ENCODE results near the gene LHFPL6.
A peak's percentile ranks its signal among the peaks of the same experiment; 100 is the strongest.

LHFPL6 gene

DNA sequence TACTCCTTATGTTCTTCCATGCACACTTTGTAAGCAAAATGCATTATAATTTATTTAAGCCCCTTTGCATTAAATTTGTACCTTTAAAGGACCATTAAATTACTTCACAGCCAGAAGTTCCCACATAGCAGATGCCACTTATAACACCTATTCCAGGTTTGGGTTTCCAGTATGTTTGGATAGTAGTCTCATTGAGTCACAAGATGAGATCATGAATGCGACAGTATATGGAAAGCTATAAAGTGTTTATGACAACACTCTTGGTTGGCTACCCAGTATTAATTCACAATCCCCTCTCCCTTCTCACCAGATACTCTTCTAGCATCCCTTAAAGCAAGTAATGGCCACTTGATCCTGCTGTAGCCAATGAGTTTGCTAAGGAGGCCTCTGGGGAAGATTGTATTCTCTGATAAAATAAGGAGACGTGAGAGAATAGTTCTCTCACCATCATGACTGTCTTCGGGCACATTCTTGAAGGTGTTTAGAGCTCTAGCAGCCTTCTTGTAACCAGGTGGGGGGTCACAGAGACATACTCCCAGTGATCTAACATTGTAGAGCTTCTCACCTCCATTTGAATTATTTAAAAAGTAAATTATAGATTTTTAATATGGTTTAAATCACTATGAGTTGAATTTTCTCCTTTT lies 2.8 kb upstream of the LHFPL6 start:
- Histone ChIP-seq H3K9me3 (replicated peaks in 1 of 2; ENCODE audit: control insufficient read depth in 2 of 2, insufficient read depth in 1 of 2, low read depth in 1 of 2, low read length in 2 of 2) (no peaks in the 10 kb centered on the region), H2AFZ (ENCODE audit: low read length) (no peak overlapping the region), H2AK5ac (ENCODE audit: low read depth, low read length) (no peak overlapping the region), H3K4ac (ENCODE audit: low read length) (no peak overlapping the region), H3K4me3 (ENCODE audit: low read length in 2 of 2) (no peak overlapping the region), H3K14ac (ENCODE audit: low read length) (no peak overlapping the region), H4K91ac (ENCODE audit: low read depth, low read length, poor library complexity) (no peak overlapping the region), H3K9ac (ENCODE audit: low read depth, low read length, poor library complexity) (no peak overlapping the region), H3K18ac (ENCODE audit: low read length) (no peak overlapping the region), H2BK12ac (ENCODE audit: low read length) (no peak overlapping the region), H3K27me3 (ENCODE audit: control insufficient read depth in 3 of 3, insufficient read depth in 3 of 3, low read depth in 1 of 3, low read length in 3 of 3) (no peaks in the 10 kb centered on the region), H4K8ac (ENCODE audit: low read depth, low read length) (no peak overlapping the region), H3K4me1 (ENCODE audit: control insufficient read depth in 2 of 2, insufficient read depth in 1 of 2, low read depth in 1 of 2, low read length in 2 of 2) (peaks cover 6 to 13% of the 10 kb centered on the region in 2 donors), H3K27ac (replicated peaks; ENCODE audit: low read length) (no peak overlapping the region), H3K4me2 (ENCODE audit: insufficient read depth, low read length, poor library complexity, severe bottlenecking) (no peak overlapping the region), H2BK5ac (ENCODE audit: low read length) (no peak overlapping the region), H2BK15ac (ENCODE audit: low read length) (no peak overlapping the region), H3K23ac (ENCODE audit: low read depth, low read length, poor library complexity) (no peak overlapping the region), H3K79me1 (ENCODE audit: low read depth, low read length) (no peaks in the 10 kb centered on the region), H3K36me3 (replicated peaks in 1 of 2; ENCODE audit: control insufficient read depth in 2 of 2, insufficient read depth in 2 of 2, low read length in 2 of 2) (peaks cover 0 to 4% of the 10 kb centered on the region in 2 donors), H2BK120ac (ENCODE audit: low read depth, low read length) (no peak overlapping the region)
- no CpG with 5 or more reads among the region's 3 CpGs for WGBS, 2 donors (ENCODE audit: extremely low coverage in 2 of 2, insufficient read length in 2 of 2, insufficient replicate concordance in 1 of 2)
- DNase-seq (ENCODE audit: low spot score), result no peak

DNA sequence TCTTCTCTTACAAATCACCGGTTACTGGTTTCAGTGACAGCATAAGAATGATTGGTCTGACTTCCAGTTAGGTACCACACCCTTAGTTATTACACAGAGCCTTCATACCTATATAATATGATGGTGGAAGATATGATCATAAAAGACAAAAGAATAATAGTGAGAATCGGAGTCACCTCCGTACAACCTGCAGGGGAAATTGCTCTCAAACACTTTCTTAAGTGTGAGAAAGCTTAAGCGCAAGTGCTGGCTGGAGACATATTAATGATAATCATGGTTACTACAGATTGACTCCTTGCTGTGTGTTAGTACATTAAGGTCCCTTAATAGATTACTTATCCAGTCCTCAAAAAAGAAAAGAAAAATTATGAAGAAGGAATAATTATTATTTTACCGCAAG lies 1.8 kb upstream of the LHFPL6 start:
- no CpG with 5 or more reads among the region's 5 CpGs for WGBS, 2 donors (ENCODE audit: extremely low coverage in 2 of 2, insufficient read length in 2 of 2, insufficient replicate concordance in 1 of 2)
- H3K14ac ChIP-seq (ENCODE audit: low read length), result no peak overlapping the region
- no peak overlapping the region for H2BK12ac ChIP-seq (ENCODE audit: low read length)

DNA sequence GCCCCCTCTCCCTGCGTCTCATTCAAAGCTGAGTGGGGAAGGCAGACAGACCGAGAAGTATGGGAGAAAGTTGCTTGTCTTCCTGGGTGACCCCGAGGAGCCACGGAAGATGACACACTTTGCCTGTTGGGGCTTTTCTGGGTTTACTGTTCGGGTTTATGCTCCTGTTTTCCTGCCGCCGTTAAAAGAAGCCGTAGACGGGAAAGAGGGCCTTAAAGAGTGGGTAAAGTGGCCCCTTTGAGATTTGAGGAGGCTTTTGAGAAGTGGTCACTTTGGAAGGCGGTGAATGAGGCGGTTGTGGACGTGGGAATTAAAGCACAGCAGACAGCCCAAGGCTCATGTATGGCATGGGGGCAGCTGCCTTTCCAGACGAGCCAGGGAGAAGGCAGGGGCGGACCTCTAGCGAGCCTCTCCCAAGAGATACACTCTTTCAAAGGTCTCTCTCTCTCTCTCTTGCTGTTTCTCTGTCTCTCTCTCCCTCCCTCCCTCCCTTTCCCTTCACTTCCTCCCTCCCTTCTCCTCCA lies 493 bp upstream of the LHFPL6 start:
- H3K9ac ChIP-seq (ENCODE audit: low read depth, low read length, poor library complexity), result no peak overlapping the region
- no peak overlapping the region for H3K18ac ChIP-seq (ENCODE audit: low read length)
- H2BK15ac ChIP-seq (ENCODE audit: low read length), result peak overlapping the region; percentile 93
- H3K4me3 ChIP-seq (ENCODE audit: low read length in 2 of 2), result peak overlapping the region; percentile 94 to 99
- no peak overlapping the region for H4K8ac ChIP-seq (ENCODE audit: low read depth, low read length)
- H2BK120ac ChIP-seq (ENCODE audit: low read depth, low read length), result no peak overlapping the region
- peaks cover 0 to 27% of the 10 kb centered on the region in 2 donors for H3K36me3 ChIP-seq (replicated peaks in 1 of 2; ENCODE audit: control insufficient read depth in 2 of 2, insufficient read depth in 2 of 2, low read length in 2 of 2)
- H3K79me1 ChIP-seq (ENCODE audit: low read depth, low read length), result no peaks in the 10 kb centered on the region
- H3K27ac ChIP-seq (replicated peaks; ENCODE audit: low read length), result no peak overlapping the region
- H3K4me1 ChIP-seq (ENCODE audit: control insufficient read depth in 2 of 2, insufficient read depth in 1 of 2, low read depth in 1 of 2, low read length in 2 of 2), result peaks cover 6 to 14% of the 10 kb centered on the region in 2 donors
- peak overlapping the region; percentile 97 for H3K4me2 ChIP-seq (ENCODE audit: insufficient read depth, low read length, poor library complexity, severe bottlenecking)
- H3K27me3 ChIP-seq (ENCODE audit: control insufficient read depth in 3 of 3, insufficient read depth in 3 of 3, low read depth in 1 of 3, low read length in 3 of 3), result no peaks in the 10 kb centered on the region
- no CpG with 5 or more reads among the region's 15 CpGs for WGBS, 2 donors (ENCODE audit: extremely low coverage in 2 of 2, insufficient read length in 2 of 2, insufficient replicate concordance in 1 of 2)
- H3K14ac ChIP-seq (ENCODE audit: low read length), result no peak overlapping the region
- no peak for DNase-seq (ENCODE audit: low spot score)
- peak overlapping the region; percentile 93 for H2BK5ac ChIP-seq (ENCODE audit: low read length)
- H3K4ac ChIP-seq (ENCODE audit: low read length), result no peak overlapping the region
- no peaks in the 10 kb centered on the region for H3K9me3 ChIP-seq (replicated peaks in 1 of 2; ENCODE audit: control insufficient read depth in 2 of 2, insufficient read depth in 1 of 2, low read depth in 1 of 2, low read length in 2 of 2)
- H2AFZ ChIP-seq (ENCODE audit: low read length), result peak overlapping the region; percentile 97
- H4K91ac ChIP-seq (ENCODE audit: low read depth, low read length, poor library complexity), result no peak overlapping the region
- no peak overlapping the region for H2BK12ac ChIP-seq (ENCODE audit: low read length)
- no peak overlapping the region for H2AK5ac ChIP-seq (ENCODE audit: low read depth, low read length)
- no peak overlapping the region for H3K23ac ChIP-seq (ENCODE audit: low read depth, low read length, poor library complexity)

More for the DNA sequence above, 1.8 kb upstream of the LHFPL6 start:
- no peaks in the 10 kb centered on the region for H3K79me1 ChIP-seq (ENCODE audit: low read depth, low read length)
- no peak overlapping the region for H3K4me2 ChIP-seq (ENCODE audit: insufficient read depth, low read length, poor library complexity, severe bottlenecking)
- no peak overlapping the region for H3K4ac ChIP-seq (ENCODE audit: low read length)
- H3K9me3 ChIP-seq (replicated peaks in 1 of 2; ENCODE audit: control insufficient read depth in 2 of 2, insufficient read depth in 1 of 2, low read depth in 1 of 2, low read length in 2 of 2), result no peaks in the 10 kb centered on the region
- no peak overlapping the region for H3K9ac ChIP-seq (ENCODE audit: low read depth, low read length, poor library complexity)
- no peak overlapping the region for H4K8ac ChIP-seq (ENCODE audit: low read depth, low read length)
- DNase-seq (ENCODE audit: low spot score), result no peak
- no peak overlapping the region for H2BK120ac ChIP-seq (ENCODE audit: low read depth, low read length)
- no peak overlapping the region for H2BK15ac ChIP-seq (ENCODE audit: low read length)
- H2AFZ ChIP-seq (ENCODE audit: low read length), result no peak overlapping the region
- H3K36me3 ChIP-seq (replicated peaks in 1 of 2; ENCODE audit: control insufficient read depth in 2 of 2, insufficient read depth in 2 of 2, low read length in 2 of 2), result peaks cover 0 to 15% of the 10 kb centered on the region in 2 donors
- no peak overlapping the region for H3K4me3 ChIP-seq (ENCODE audit: low read length in 2 of 2)
- no peak overlapping the region for H4K91ac ChIP-seq (ENCODE audit: low read depth, low read length, poor library complexity)
- H3K27me3 ChIP-seq (ENCODE audit: control insufficient read depth in 3 of 3, insufficient read depth in 3 of 3, low read depth in 1 of 3, low read length in 3 of 3), result no peaks in the 10 kb centered on the region
- H2BK5ac ChIP-seq (ENCODE audit: low read length), result no peak overlapping the region
- no peak overlapping the region for H3K27ac ChIP-seq (replicated peaks; ENCODE audit: low read length)
- H2AK5ac ChIP-seq (ENCODE audit: low read depth, low read length), result no peak overlapping the region
- no peak overlapping the region for H3K23ac ChIP-seq (ENCODE audit: low read depth, low read length, poor library complexity)
- H3K18ac ChIP-seq (ENCODE audit: low read length), result no peak overlapping the region
- peaks cover 6 to 14% of the 10 kb centered on the region in 2 donors for H3K4me1 ChIP-seq (ENCODE audit: control insufficient read depth in 2 of 2, insufficient read depth in 1 of 2, low read depth in 1 of 2, low read length in 2 of 2)

DNA sequence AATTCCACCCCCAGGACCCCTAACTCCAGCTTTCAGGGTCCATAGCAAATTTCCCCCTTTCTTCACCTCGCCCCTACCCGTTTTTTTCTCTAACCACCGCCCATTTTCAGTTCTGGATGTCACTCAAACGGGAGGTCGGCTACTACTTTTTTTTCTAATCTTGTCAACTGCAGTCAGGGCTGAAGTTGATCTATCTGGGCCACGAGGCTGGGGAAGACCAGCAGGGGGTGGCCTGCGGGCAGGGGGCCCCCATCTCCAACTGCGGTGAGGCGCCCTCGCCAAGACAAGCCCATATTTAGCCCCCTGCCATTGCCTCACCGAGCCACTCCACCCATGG lies 748 bp downstream of the LHFPL6 start:
- no peak for DNase-seq (ENCODE audit: low spot score)
- H3K14ac ChIP-seq (ENCODE audit: low read length), result no peak overlapping the region
- H2AK5ac ChIP-seq (ENCODE audit: low read depth, low read length), result no peak overlapping the region
- no peak overlapping the region for H2BK12ac ChIP-seq (ENCODE audit: low read length)
- H2BK120ac ChIP-seq (ENCODE audit: low read depth, low read length), result no peak overlapping the region
- no peak overlapping the region for H3K27ac ChIP-seq (replicated peaks; ENCODE audit: low read length)
- peaks cover 0 to 40% of the 10 kb centered on the region in 2 donors for H3K36me3 ChIP-seq (replicated peaks in 1 of 2; ENCODE audit: control insufficient read depth in 2 of 2, insufficient read depth in 2 of 2, low read length in 2 of 2)
- no peaks in the 10 kb centered on the region for H3K79me1 ChIP-seq (ENCODE audit: low read depth, low read length)
- no peaks in the 10 kb centered on the region for H3K27me3 ChIP-seq (ENCODE audit: control insufficient read depth in 3 of 3, insufficient read depth in 3 of 3, low read depth in 1 of 3, low read length in 3 of 3)
- no peak overlapping the region for H4K8ac ChIP-seq (ENCODE audit: low read depth, low read length)
- H4K91ac ChIP-seq (ENCODE audit: low read depth, low read length, poor library complexity), result no peak overlapping the region
- peak overlapping the region; percentile 93 for H2BK5ac ChIP-seq (ENCODE audit: low read length)
- H3K4me3 ChIP-seq (ENCODE audit: low read length in 2 of 2), result peak overlapping the region; percentile 94 to 99
- WGBS, 2 donors (ENCODE audit: extremely low coverage in 2 of 2, insufficient read length in 2 of 2, insufficient replicate concordance in 1 of 2), result no CpG with 5 or more reads among the region's 11 CpGs
- H3K4me2 ChIP-seq (ENCODE audit: insufficient read depth, low read length, poor library complexity, severe bottlenecking), result peak overlapping the region; percentile 97
- no peak overlapping the region for H3K4ac ChIP-seq (ENCODE audit: low read length)
- H3K4me1 ChIP-seq (ENCODE audit: control insufficient read depth in 2 of 2, insufficient read depth in 1 of 2, low read depth in 1 of 2, low read length in 2 of 2), result peaks cover 6 to 19% of the 10 kb centered on the region in 2 donors
- H2BK15ac ChIP-seq (ENCODE audit: low read length), result peak overlapping the region; percentile 93
- peak overlapping the region; percentile 77 for H3K9ac ChIP-seq (ENCODE audit: low read depth, low read length, poor library complexity)
- peak overlapping the region; percentile 91 for H3K18ac ChIP-seq (ENCODE audit: low read length)
- H3K9me3 ChIP-seq (replicated peaks in 1 of 2; ENCODE audit: control insufficient read depth in 2 of 2, insufficient read depth in 1 of 2, low read depth in 1 of 2, low read length in 2 of 2), result peaks cover 0 to 5% of the 10 kb centered on the region in 2 donors
- H2AFZ ChIP-seq (ENCODE audit: low read length), result peak overlapping the region; percentile 97
- no peak overlapping the region for H3K23ac ChIP-seq (ENCODE audit: low read depth, low read length, poor library complexity)

Measured in neuronal stem cell (in vitro differentiated cells).